Measurements from ENCODE around the gene RUSF1. TPM values are rescaled to one million over a fixed set of nuclear protein-coding genes. Genes with fewer than 3 reads are reported as not detected.
A peak's percentile ranks its signal among the peaks of the same experiment; 100 is the strongest.
"Not testable (repeated sequence)": the region's sequence is repeated elsewhere in the genome, so short reads cannot be mapped to it uniquely, and the experiment has no call there.

RUSF1 gene
- total RNA-seq (2022) (23.5 and 30.5 TPM in 2 replicates), Bru-seq, nascent RNA (percentile 68 among the genes with signal in this experiment), BruChase-seq, experiment 1, labeled RNA remaining after a 2-hour chase (percentile 53 among the genes with signal in this experiment), BruChase-seq, experiment 2, labeled RNA remaining after a 6-hour chase (percentile 57 among the genes with signal in this experiment)
- long read RNA-seq, transcript C16orf58-201 (13 exons, 2,793 nt), result major isoform, 19 of 32 reads
- long read RNA-seq, partial matches to known transcripts, result 3 of 32 reads
- long read RNA-seq, other reads (novel, unspliced or antisense), result 9 of 32 reads

GRCh38 chr16:31507929-31508705 lies at the start of gene RUSF1:
TSS of gene RUSF1 (minus strand) at chr16:31508391. CDS start at chr16:31508373, 18 bp downstream.
- Mint-ChIP-seq H3K27me3 (ENCODE audit: insufficient read depth, unreplicated experiment) (no peaks in the 10 kb centered on the region), H3K4me3 (ENCODE audit: unreplicated experiment) (peak within 1 kb of the TSS; percentile 92), H3K9me3 (ENCODE audit: unreplicated experiment) (no peaks in the 10 kb centered on the region), H3K4me1 (ENCODE audit: low read depth, unreplicated experiment) (peaks cover 15% of the 10 kb centered on the region), H3K27ac (ENCODE audit: unreplicated experiment) (peak within 1 kb of the TSS; percentile 95), H3K36me3 (ENCODE audit: insufficient read depth, unreplicated experiment) (peaks cover 11% of the 10 kb centered on the region)
- intact Hi-C loops (cut with micrococcal nuclease; ENCODE audit: unreplicated experiment), result loop anchor here (2.0 to 5.0 kb wide), 2 partner anchors 31 to 194 kb away; no protein-coding TSS in a partner anchor
- Histone ChIP-seq H3K27me3 (replicated peaks; ENCODE audit: control insufficient read depth, insufficient read depth, low read length) (no peaks in the 10 kb centered on the region), H3K4me3 (ENCODE audit: low read depth, low read length) (peak within 1 kb of the TSS; percentile 90), H3K4me1 (no peaks in the 10 kb centered on the region), H3K36me3 (ENCODE audit: control insufficient read depth, insufficient read depth, low read length) (no peaks in the 10 kb centered on the region), H3K9me3 (no peaks in the 10 kb centered on the region)
- CTCF ChIA-PET, result interaction anchor here (1.7 kb wide), 1 partner anchor 31 kb away, joined by 5 read pairs; no protein-coding TSS in a partner anchor
- TSS peak; percentile 54 for BruUV-seq (replicated peaks)
- POLR2A ChIA-PET, result interaction anchor here (0.6 to 1.3 kb wide), 5 partner anchors 15 to 366 kb away, joined by 3 to 8 read pairs (median 3); partner anchors contain the start of genes ARMC5 and ZNF267
- peak; percentile 87 to 88 for DNase-seq
- no peak for TF ChIP-seq CTCF (IDR thresholded peaks at IDR 0.05; ENCODE audit: insufficient read depth in 1 of 2, low read depth in 1 of 2, low read length in 1 of 2, severe bottlenecking in 1 of 2, unreplicated experiment in 1 of 2)

GRCh38 chr16:31542763-31543162 lies 34.6 kb upstream of the RUSF1 start:
- BruUV-seq (replicated peaks), result no TSS peak
- no peak overlapping the region for H3K27ac Mint-ChIP-seq (ENCODE audit: unreplicated experiment)
- H3K27me3 ChIP-seq (replicated peaks; ENCODE audit: control insufficient read depth, insufficient read depth, low read length), result no peaks in the 10 kb centered on the region
- H3K4me3 ChIP-seq (ENCODE audit: low read depth, low read length), result no peak overlapping the region
- no peak overlapping the region for H3K4me3 Mint-ChIP-seq (ENCODE audit: unreplicated experiment)
- ChIA-PET CTCF (no interaction called here), POLR2A (no interaction called here)
- no peaks in the 10 kb centered on the region for H3K36me3 ChIP-seq (ENCODE audit: control insufficient read depth, insufficient read depth, low read length)
- H3K36me3 Mint-ChIP-seq (ENCODE audit: insufficient read depth, unreplicated experiment), result no peaks in the 10 kb centered on the region
- H3K4me1 ChIP-seq, result no peaks in the 10 kb centered on the region
- H3K27me3 Mint-ChIP-seq (ENCODE audit: insufficient read depth, unreplicated experiment), result peaks cover 2% of the 10 kb centered on the region
- H3K9me3 Mint-ChIP-seq (ENCODE audit: unreplicated experiment), result peaks cover 16% of the 10 kb centered on the region
- TF ChIP-seq CTCF (IDR thresholded peaks at IDR 0.05; ENCODE audit: insufficient read depth in 1 of 2, low read depth in 1 of 2, low read length in 1 of 2, severe bottlenecking in 1 of 2, unreplicated experiment in 1 of 2), result no peak
- no peak for DNase-seq
- intact Hi-C loops (cut with micrococcal nuclease; ENCODE audit: unreplicated experiment), result no loop called here
- no peaks in the 10 kb centered on the region for H3K9me3 ChIP-seq
- no peaks in the 10 kb centered on the region for H3K4me1 Mint-ChIP-seq (ENCODE audit: low read depth, unreplicated experiment)

- BruUV-seq (replicated peaks), result not testable (repeated sequence)
Observed at GRCh38 chr16:31539762-31540161, 31.6 kb upstream of the RUSF1 start.

GRCh38 chr16:31538243-31538598 lies 30.0 kb upstream of the RUSF1 start:
- H3K9me3 Mint-ChIP-seq (ENCODE audit: unreplicated experiment); H3K4me1 Mint-ChIP-seq (ENCODE audit: low read depth, unreplicated experiment); intact Hi-C loops (cut with micrococcal nuclease; ENCODE audit: unreplicated experiment); CTCF ChIA-PET; H3K9me3 ChIP-seq; DNase-seq; H3K27me3 ChIP-seq (replicated peaks; ENCODE audit: control insufficient read depth, insufficient read depth, low read length); H3K36me3 Mint-ChIP-seq (ENCODE audit: insufficient read depth, unreplicated experiment); H3K36me3 ChIP-seq (ENCODE audit: control insufficient read depth, insufficient read depth, low read length); H3K4me3 Mint-ChIP-seq (ENCODE audit: unreplicated experiment); H3K4me3 ChIP-seq (ENCODE audit: low read depth, low read length); H3K4me1 ChIP-seq; POLR2A ChIA-PET; H3K27ac Mint-ChIP-seq (ENCODE audit: unreplicated experiment); BruUV-seq (replicated peaks); H3K27me3 Mint-ChIP-seq (ENCODE audit: insufficient read depth, unreplicated experiment): not testable (repeated sequence)

More at GRCh38 chr16:31539762-31540161, 31.6 kb upstream of the RUSF1 start:
- H3K4me3 ChIP-seq (ENCODE audit: low read depth, low read length); H3K4me1 ChIP-seq; H3K27me3 Mint-ChIP-seq (ENCODE audit: insufficient read depth, unreplicated experiment); intact Hi-C loops (cut with micrococcal nuclease; ENCODE audit: unreplicated experiment); H3K36me3 Mint-ChIP-seq (ENCODE audit: insufficient read depth, unreplicated experiment); H3K4me3 Mint-ChIP-seq (ENCODE audit: unreplicated experiment); DNase-seq; H3K4me1 Mint-ChIP-seq (ENCODE audit: low read depth, unreplicated experiment); H3K27me3 ChIP-seq (replicated peaks; ENCODE audit: control insufficient read depth, insufficient read depth, low read length); H3K36me3 ChIP-seq (ENCODE audit: control insufficient read depth, insufficient read depth, low read length); CTCF ChIA-PET; H3K9me3 ChIP-seq; POLR2A ChIA-PET; H3K27ac Mint-ChIP-seq (ENCODE audit: unreplicated experiment): not testable (repeated sequence)
- H3K9me3 Mint-ChIP-seq (ENCODE audit: unreplicated experiment), result peaks cover 16% of the 10 kb centered on the region
